Nephron (organoid): ENCODE measurements around the gene CKB.

Experiments used
- H3K27ac Mint-ChIP-seq, 3 experiments: 2 replicates each; pipeline ENCODE4 v1.8.0; 2020; ENCODE audit warnings: mixed read lengths in 3 of 3, mild to moderate bottlenecking in 2 of 3, moderate library complexity in 1 of 3
- H3K27me3 Mint-ChIP-seq: 2 replicates; pipeline ENCODE4 v1.8.0; 2021; ENCODE audit warnings: low read depth, mild to moderate bottlenecking, moderate library complexity, mixed read lengths
- H3K36me3 Mint-ChIP-seq: 2 replicates; pipeline ENCODE4 v1.8.0; 2020; ENCODE audit warnings: low read depth, mixed read lengths
- H3K4me1 Mint-ChIP-seq: 2 replicates; pipeline ENCODE4 v1.8.0; 2020; ENCODE audit warnings: mixed read lengths
- H3K4me3 Mint-ChIP-seq, 3 experiments: 2 replicates each; pipeline ENCODE4 v1.8.0; 2020; ENCODE audit warnings: mild to moderate bottlenecking in 3 of 3, mixed read lengths in 3 of 3, moderate library complexity in 2 of 3
- H3K9me3 Mint-ChIP-seq: 2 replicates; pipeline ENCODE4 v1.8.0; 2020; ENCODE audit warnings: mixed read lengths
- CTCF ChIP-seq, 3 experiments: fragments of 200-600 bp; sonication (generic); IDR thresholded peaks; one replicate each; pipeline ENCODE4 v1.5.0; 2021; ENCODE audit warnings: antibody characterized with exemption in 3 of 3; ENCODE audit not compliant: unreplicated experiment in 3 of 3

The CKB gene

DNA sequence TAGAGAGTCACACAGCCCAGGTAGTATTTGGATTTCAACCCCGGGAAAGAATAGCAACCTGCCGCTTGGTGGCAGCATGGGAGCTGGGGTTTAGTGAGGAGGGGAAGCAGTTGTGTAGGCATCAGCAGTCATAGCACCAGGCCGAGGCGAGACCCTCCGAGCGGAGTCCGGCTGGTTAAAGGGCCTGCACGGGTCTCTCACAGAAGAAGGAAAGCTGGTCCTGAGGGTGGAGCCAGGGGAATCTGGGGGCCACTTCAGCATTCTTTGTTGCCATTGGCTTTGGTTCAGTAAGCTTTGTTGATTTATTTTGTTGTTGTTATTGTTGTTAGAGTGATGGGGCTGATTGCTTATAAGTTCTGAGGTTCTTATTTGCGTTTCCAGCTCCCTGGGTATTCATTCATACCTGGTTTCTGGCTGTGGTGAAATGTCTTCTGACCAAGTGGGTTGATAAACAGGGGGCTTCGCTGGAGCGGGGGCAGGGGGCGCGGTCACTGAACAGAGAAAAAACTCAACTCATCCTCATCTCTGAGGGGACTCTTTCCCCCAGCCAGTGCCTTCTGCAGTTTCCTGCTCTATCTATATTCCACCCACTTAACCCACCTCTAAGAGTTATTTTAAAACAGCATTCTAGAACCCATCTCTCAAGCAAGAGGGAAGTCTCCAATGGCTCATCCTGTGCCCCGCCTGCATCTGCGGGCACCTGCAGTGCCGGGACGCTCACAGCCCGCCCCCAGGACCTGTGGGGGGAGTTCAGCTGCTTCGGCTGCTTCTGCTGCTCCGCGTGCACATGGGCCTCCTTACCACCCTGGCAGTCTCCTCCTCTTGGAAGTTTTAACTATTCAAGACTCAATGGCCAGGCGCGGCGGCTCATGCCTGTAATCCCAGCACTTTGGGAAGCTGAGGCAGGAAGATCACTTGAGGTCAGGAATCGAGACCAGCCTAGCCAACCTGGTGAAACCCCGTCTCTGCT, 11.6 kb downstream of the CKB start:
- Mint-ChIP-seq H3K9me3 (no peaks in the 10 kb centered on the region), H3K36me3 (peaks cover 37% of the 10 kb centered on the region), H3K27me3 (no peaks in the 10 kb centered on the region), H3K4me1 (peaks cover 9% of the 10 kb centered on the region), H3K27ac (no peak overlapping the region), H3K4me3 (no peak overlapping the region)
- no peak for TF ChIP-seq CTCF (IDR thresholded peaks at IDR 0.05; ENCODE audit: unreplicated experiment in 3 of 3)

GRCh38 chr14:103509864-103510723, 12.5 kb downstream of the CKB start:
- no peak overlapping the region for H3K4me3 Mint-ChIP-seq
- H3K27me3 Mint-ChIP-seq: no peaks in the 10 kb centered on the region
- TF ChIP-seq CTCF (IDR thresholded peaks at IDR 0.05; ENCODE audit: unreplicated experiment in 3 of 3): no peak
- peaks cover 9% of the 10 kb centered on the region for H3K4me1 Mint-ChIP-seq
- H3K36me3 Mint-ChIP-seq: peaks cover 46% of the 10 kb centered on the region
- H3K9me3 Mint-ChIP-seq: no peaks in the 10 kb centered on the region
- H3K27ac Mint-ChIP-seq: no peak overlapping the region

DNA sequence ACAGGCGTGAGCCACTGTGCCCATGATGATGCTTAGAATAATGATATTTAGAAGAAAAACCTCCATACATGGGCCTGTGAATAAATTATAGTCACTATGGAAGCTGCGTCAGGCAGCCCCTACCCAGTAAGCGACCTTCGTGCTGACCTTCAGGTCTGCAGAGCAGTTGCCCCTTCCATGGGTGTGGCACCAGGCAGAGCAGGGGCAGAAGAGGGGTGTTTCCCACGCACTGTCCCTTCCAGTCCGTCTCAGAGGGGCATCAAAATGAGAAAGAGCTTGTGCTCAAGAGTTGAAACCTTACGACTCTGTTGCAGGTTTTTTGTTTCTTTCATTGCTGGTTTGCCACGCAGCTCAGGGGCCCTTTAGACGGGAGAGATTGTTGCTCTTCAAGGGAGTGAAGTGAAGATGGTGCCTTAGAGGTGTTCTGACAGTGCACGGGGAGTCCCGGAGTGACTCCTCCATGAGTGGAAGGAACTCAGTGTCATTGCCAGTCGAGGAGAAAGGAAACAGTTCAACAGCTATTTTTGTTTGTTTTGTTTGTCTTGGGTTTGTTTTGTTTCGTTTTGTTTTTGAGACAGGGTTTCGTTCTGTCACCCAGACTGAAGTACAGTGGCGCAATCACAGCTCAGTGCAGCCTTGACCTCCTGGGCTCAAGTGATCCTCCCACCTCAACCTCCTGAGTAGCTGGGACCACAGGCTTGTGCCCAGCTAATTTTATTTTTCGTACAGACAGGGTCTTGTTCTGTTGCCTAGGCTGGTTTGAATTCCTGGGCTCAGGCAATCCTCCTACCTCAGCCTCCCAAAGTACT, 13.9 kb downstream of the CKB start:
- TF ChIP-seq CTCF (IDR thresholded peaks at IDR 0.05; ENCODE audit: unreplicated experiment in 3 of 3): no peak
- H3K36me3 Mint-ChIP-seq: peaks cover 56% of the 10 kb centered on the region
- no peak overlapping the region for H3K4me3 Mint-ChIP-seq
- peaks cover 9% of the 10 kb centered on the region for H3K4me1 Mint-ChIP-seq
- H3K9me3 Mint-ChIP-seq: no peaks in the 10 kb centered on the region
- H3K27me3 Mint-ChIP-seq: no peaks in the 10 kb centered on the region
- no peak overlapping the region for H3K27ac Mint-ChIP-seq

DNA sequence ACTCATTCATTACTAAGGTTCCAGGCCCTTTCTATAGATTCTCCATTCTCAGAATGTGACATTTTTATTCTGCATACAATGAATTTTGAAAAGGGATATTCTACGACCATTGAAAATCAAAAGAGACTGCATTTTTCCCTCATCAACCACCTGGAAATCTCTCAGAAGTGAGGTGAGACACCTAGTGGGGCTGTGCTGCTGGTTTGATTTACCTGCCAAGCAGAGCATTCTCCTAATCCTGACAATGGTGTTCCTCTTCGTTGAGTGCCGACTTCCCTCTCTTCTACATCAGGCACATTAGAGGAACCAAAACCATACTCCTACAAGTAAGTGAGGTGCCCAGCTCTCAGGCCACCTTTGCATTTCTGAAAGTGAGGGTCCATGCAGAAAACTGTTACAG, 14.9 kb downstream of the CKB start:
- Mint-ChIP-seq H3K4me3 (no peak overlapping the region), H3K9me3 (no peaks in the 10 kb centered on the region), H3K27ac (no peak overlapping the region), H3K4me1 (peaks cover 4% of the 10 kb centered on the region), H3K36me3 (peaks cover 62% of the 10 kb centered on the region), H3K27me3 (no peaks in the 10 kb centered on the region)
- TF ChIP-seq CTCF (IDR thresholded peaks at IDR 0.05; ENCODE audit: unreplicated experiment in 3 of 3): no peak

- Mint-ChIP-seq H3K9me3 (no peaks in the 10 kb centered on the region), H3K27me3 (no peaks in the 10 kb centered on the region), H3K4me1 (peaks cover 3% of the 10 kb centered on the region), H3K36me3 (peaks cover 66% of the 10 kb centered on the region), H3K4me3 (no peak overlapping the region), H3K27ac (peak overlapping the region in 1 of 3 experiments; percentile 17)
- TF ChIP-seq CTCF (IDR thresholded peaks at IDR 0.05; ENCODE audit: unreplicated experiment in 3 of 3): no peak
These were observed 17.6 kb downstream of the CKB start for GRCh38 chr14:103504991-103505565.
